ENCODE results near the gene STK24. TPM values are rescaled to one million over a fixed set of nuclear protein-coding genes. Genes with fewer than 3 reads are reported as not detected.

The STK24 gene
- total and polyA plus RNA-seq, 10 of the 15 experiments (the other 5 are each of a cell fraction or from before 2014, with no cell fraction given), result 7.5 to 115 (median 52.9) TPM

GRCh38 chr13:98564204-98564603 lies 12.7 kb downstream of the STK24 start:
- Histone ChIP-seq H3K4me2 (ENCODE audit: control insufficient read depth, insufficient read depth) (peak overlapping the region; percentile 70), H3K4me3 (peak overlapping the region; percentile 13; the same call in 1 of the 2 replicates), H3K27ac (ENCODE audit: control insufficient read depth, insufficient read depth) (peak overlapping the region; percentile 40; the same call in 1 of the 2 replicates), H4K20me1 (ENCODE audit: control insufficient read depth, insufficient read depth) (peaks cover 3% of the 10 kb centered on the region; the same call in 1 of the 2 replicates), H2AFZ (ENCODE audit: control insufficient read depth, low read depth, low read length) (no peak overlapping the region), H3K4me1 (ENCODE audit: control insufficient read depth, insufficient read depth, low read length) (peaks cover 59% of the 10 kb centered on the region), H3K9me3 (replicated peaks; ENCODE audit: control insufficient read depth, insufficient read depth, low read length) (peaks cover 3% of the 10 kb centered on the region; the same call in 1 of the 3 replicates), H3K79me2 (ENCODE audit: control insufficient read depth, insufficient read depth, low read length) (peaks cover 96% of the 10 kb centered on the region), H3K27me3 (replicated peaks in 1 of 2; ENCODE audit: control insufficient read depth in 2 of 2, insufficient read depth in 2 of 2, low read length in 1 of 2) (no peaks in the 10 kb centered on the region), H3K9ac (ENCODE audit: control insufficient read depth, insufficient read depth, low read length) (peak overlapping the region; percentile 32; the same call in 1 of the 2 replicates), H3K36me3 (ENCODE audit: control insufficient read depth in 2 of 2, insufficient read depth in 2 of 2, low read length in 1 of 2) (peaks cover 0 to 3% of the 10 kb centered on the region in 2 experiments)
- ATAC-seq, result peak; percentile 55
- BruUV-seq (replicated peaks), result no TSS peak
- ChIA-PET CTCF (interaction anchor here (1.1 to 1.5 kb wide), 3 partner anchors 8 to 80 kb away, joined by 3 to 5 read pairs (median 5); no protein-coding TSS in a partner anchor), SMC1A (ENCODE audit: uncharacterized antibody, unreplicated experiment) (interaction anchor here (0.6 to 3.9 kb wide), 11 partner anchors 9 to 90 kb away, joined by 3 to 12 read pairs (median 4); no protein-coding TSS in a partner anchor), POLR2A (interaction anchor here (0.6 to 1.9 kb wide), 4 partner anchors 11 to 1129 kb away, joined by 3 to 9 read pairs (median 4); no protein-coding TSS in a partner anchor), RAD21 (ENCODE audit: unreplicated experiment) (interaction anchor here (1.0 to 1.9 kb wide), 5 partner anchors 8 to 90 kb away, joined by 3 to 5 read pairs (median 4); no protein-coding TSS in a partner anchor)
- no peak for FAIRE-seq
- DNase-seq (ENCODE audit: low read depth, low spot score), result no peak
- intact Hi-C loops (cut with micrococcal nuclease; ENCODE audit: unreplicated experiment) (no loop called here), in situ Hi-C loops (cut with MboI) (loop anchor here (25.0 kb wide), 1 partner anchor 1127 kb away; the partner anchor contains the start of gene RAP2A)
- WGBS (ENCODE audit: insufficient coverage, insufficient replicate concordance, low lambda C conversion rate, missing lambda C conversion rate), result 36% methylated on average over 9 of the region's 9 CpGs
- TF ChIP-seq EED (IDR thresholded peaks at IDR 0.05; ENCODE audit: low read depth) (0 out of 2 replicates have a peak, but pooled peaks have one; percentile 10), PBX3 (IDR thresholded peaks at IDR 0.05; ENCODE audit: insufficient replicate concordance, low read depth, low read length) (no peak), ATF3 (IDR thresholded peaks at IDR 0.05; ENCODE audit: borderline replicate concordance, extremely low read depth, low read depth, low read length) (no peak)
